Osteoblast (primary cell): Measurements from ENCODE around the gene PLCXD3. TPM values are rescaled to one million over a fixed set of nuclear protein-coding genes. Genes with fewer than 3 reads are reported as not detected.

Experiments
- DNase-seq: peaks from one replicate; pipeline ENCODE4 v3.0.0; 2011; ENCODE audit warnings: low spot score, mixed read lengths; ENCODE audit not compliant: insufficient read length; ENCODE audit errors: missing footprints
- H2AFZ ChIP-seq: 2 replicates; pipeline ENCODE4 v1.6.0; 2011; ENCODE audit warnings: mild to moderate bottlenecking, low read length
- H3K27ac ChIP-seq: 2 replicates; pipeline ENCODE4 v1.5.1; 2011; ENCODE audit warnings: mild to moderate bottlenecking, low read depth, low read length, moderate library complexity
- H3K27me3 ChIP-seq: 2 replicates; pipeline ENCODE4 v1.6.0; 2012; ENCODE audit warnings: mild to moderate bottlenecking, control low read depth, inconsistent platforms, low read length, moderate library complexity; ENCODE audit not compliant: insufficient read depth
- H3K36me3 ChIP-seq: 2 replicates; pipeline ENCODE4 v1.5.1; 2011; ENCODE audit warnings: mild to moderate bottlenecking, low read length, control low read depth, moderate library complexity; ENCODE audit not compliant: insufficient read depth
- H3K4me1 ChIP-seq: 2 replicates; pipeline ENCODE4 v1.5.1; 2011; ENCODE audit warnings: mild to moderate bottlenecking, low read length, control low read depth, moderate library complexity; ENCODE audit not compliant: insufficient read depth
- H3K4me2 ChIP-seq: 2 replicates; pipeline ENCODE4 v1.6.0; 2011; ENCODE audit warnings: mild to moderate bottlenecking, low read length; ENCODE audit not compliant: insufficient read depth
- H3K4me3 ChIP-seq: fragments of 200-600 bp; sonication (generic); 3 replicates; pipeline ENCODE4 v1.5.1; 2012; ENCODE audit warnings: mild to moderate bottlenecking, low read length, inconsistent platforms; ENCODE audit not compliant: insufficient read depth
- H3K79me2 ChIP-seq: 2 replicates; pipeline ENCODE4 v1.6.0; 2012; ENCODE audit warnings: mild to moderate bottlenecking, low read length, control low read depth, inconsistent platforms; ENCODE audit not compliant: insufficient read depth
- H3K9me3 ChIP-seq: 2 replicates; pipeline ENCODE4 v1.5.1; 2011; ENCODE audit warnings: low read depth, low read length, control low read depth
- H4K20me1 ChIP-seq: 2 replicates; pipeline ENCODE4 v1.6.0; 2012; ENCODE audit warnings: mild to moderate bottlenecking, low read length, control low read depth; ENCODE audit not compliant: insufficient read depth
- total RNA-seq: library from RNA; depleted of rRNA; stranded (reverse); fragments of >200 nt; gene quantifications from 2 replicates; pipeline ENCODE4 v1.2.3, GENCODE V29; 2012
- TF ChIP-seq, protein P1 (sequence below): IDR thresholded peaks from 2 replicates; pipeline ENCODE4 v1.5.1; 2011; ENCODE audit warnings: mild to moderate bottlenecking, low read depth, low read length, moderate library complexity; ENCODE audit errors: extremely low read depth

The PLCXD3 gene
- total RNA-seq, 1 donor, result 0.36 TPM

DNA sequence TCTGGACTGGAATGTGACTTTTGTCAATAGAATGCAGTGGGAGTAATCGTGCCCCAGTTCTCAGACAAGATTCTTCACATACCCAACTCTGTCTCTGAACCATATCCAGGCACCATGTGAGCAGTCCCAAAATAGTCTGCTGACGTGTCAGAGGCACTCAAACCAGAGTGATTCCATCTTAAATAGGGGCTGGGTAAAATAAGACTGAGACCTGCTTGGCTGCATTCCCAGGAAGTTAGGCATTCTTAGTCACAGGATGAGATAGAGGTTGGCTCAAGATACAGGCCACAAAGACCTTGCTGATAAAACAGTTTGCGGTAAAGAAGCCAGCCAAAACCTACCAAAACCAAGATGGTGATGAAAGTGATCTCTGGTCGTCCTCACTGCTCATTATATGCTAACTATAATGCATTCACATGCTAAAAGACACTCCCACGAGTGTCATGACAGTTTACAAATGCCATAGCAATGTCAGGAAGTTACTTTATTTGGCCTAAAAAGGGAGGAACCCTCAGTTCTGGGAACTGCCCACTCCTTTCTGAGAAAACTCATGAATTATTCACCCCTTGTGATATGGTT is 16.9 kb upstream of the PLCXD3 start:
- no peak overlapping the region for H3K4me2 ChIP-seq
- no peaks in the 10 kb centered on the region for H4K20me1 ChIP-seq
- H2AFZ ChIP-seq, result no peak overlapping the region
- DNase-seq, result peak; percentile 88
- H3K4me3 ChIP-seq, result no peak overlapping the region
- no peaks in the 10 kb centered on the region for H3K36me3 ChIP-seq
- peaks cover 10% of the 10 kb centered on the region for H3K4me1 ChIP-seq
- TF ChIP-seq, protein P1, sequence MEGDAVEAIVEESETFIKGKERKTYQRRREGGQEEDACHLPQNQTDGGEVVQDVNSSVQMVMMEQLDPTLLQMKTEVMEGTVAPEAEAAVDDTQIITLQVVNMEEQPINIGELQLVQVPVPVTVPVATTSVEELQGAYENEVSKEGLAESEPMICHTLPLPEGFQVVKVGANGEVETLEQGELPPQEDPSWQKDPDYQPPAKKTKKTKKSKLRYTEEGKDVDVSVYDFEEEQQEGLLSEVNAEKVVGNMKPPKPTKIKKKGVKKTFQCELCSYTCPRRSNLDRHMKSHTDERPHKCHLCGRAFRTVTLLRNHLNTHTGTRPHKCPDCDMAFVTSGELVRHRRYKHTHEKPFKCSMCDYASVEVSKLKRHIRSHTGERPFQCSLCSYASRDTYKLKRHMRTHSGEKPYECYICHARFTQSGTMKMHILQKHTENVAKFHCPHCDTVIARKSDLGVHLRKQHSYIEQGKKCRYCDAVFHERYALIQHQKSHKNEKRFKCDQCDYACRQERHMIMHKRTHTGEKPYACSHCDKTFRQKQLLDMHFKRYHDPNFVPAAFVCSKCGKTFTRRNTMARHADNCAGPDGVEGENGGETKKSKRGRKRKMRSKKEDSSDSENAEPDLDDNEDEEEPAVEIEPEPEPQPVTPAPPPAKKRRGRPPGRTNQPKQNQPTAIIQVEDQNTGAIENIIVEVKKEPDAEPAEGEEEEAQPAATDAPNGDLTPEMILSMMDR, result no peak
- H3K27me3 ChIP-seq, result no peaks in the 10 kb centered on the region
- no peaks in the 10 kb centered on the region for H3K79me2 ChIP-seq
- peak overlapping the region; percentile 89 for H3K27ac ChIP-seq
- H3K9me3 ChIP-seq, result no peaks in the 10 kb centered on the region

- DNase-seq, result no peak
- peak overlapping the region; percentile 75 for H3K27ac ChIP-seq
These were observed 16.3 kb upstream of the PLCXD3 start for GRCh38 chr5:41526699-41527098.

GRCh38 chr5:41524174-41524573 is 13.8 kb upstream of the PLCXD3 start:
- Histone ChIP-seq H2AFZ (no peak overlapping the region), H3K4me3 (no peak overlapping the region), H3K36me3 (no peaks in the 10 kb centered on the region), H3K9me3 (no peaks in the 10 kb centered on the region), H3K4me1 (peaks cover 10% of the 10 kb centered on the region), H3K79me2 (no peaks in the 10 kb centered on the region), H3K27ac (no peak overlapping the region), H4K20me1 (no peaks in the 10 kb centered on the region), H3K27me3 (no peaks in the 10 kb centered on the region), H3K4me2 (no peak overlapping the region)
- DNase-seq, result no peak
- TF ChIP-seq, protein P1, result peak; percentile 35

More at GRCh38 chr5:41526699-41527098, 16.3 kb upstream of the PLCXD3 start:
- Histone ChIP-seq H3K4me1 (peaks cover 10% of the 10 kb centered on the region), H4K20me1 (no peaks in the 10 kb centered on the region), H3K36me3 (no peaks in the 10 kb centered on the region), H3K9me3 (no peaks in the 10 kb centered on the region), H3K4me2 (peak overlapping the region; percentile 5), H3K27me3 (no peaks in the 10 kb centered on the region), H3K79me2 (no peaks in the 10 kb centered on the region), H3K4me3 (no peak overlapping the region), H2AFZ (no peak overlapping the region)
- TF ChIP-seq, protein P1, result no peak

DNA sequence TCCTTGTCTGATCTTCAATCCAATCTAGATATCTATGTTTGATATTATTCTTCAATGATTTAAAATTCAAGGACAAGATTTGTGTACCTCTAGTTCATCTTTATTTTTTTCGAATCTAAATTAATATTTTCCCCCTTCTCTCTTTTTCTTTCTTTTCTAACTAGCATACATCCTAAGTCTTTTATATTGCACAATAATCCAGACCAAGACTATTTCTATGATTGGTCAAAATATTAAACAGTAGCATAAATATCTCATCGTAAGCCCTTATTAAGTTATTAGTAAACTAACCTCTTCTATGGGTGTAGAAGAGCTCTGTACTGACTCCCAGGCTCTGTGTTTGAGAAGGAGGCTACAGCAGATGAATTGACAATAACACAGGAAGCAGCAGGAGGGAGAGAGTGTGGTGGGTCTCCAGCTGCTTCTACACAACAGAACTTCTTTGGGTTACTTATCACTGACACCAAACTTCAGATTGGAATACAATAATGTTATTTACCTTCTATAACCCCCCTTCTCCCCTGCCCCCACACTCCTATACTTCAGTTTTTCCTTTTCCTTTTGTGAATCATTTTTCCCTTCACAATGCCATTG is 11.9 kb upstream of the PLCXD3 start:
- Histone ChIP-seq H3K4me3 (no peak overlapping the region), H3K4me2 (no peak overlapping the region), H2AFZ (no peak overlapping the region), H3K36me3 (no peaks in the 10 kb centered on the region), H3K9me3 (no peaks in the 10 kb centered on the region), H3K4me1 (peaks cover 5% of the 10 kb centered on the region), H3K79me2 (no peaks in the 10 kb centered on the region), H3K27me3 (no peaks in the 10 kb centered on the region), H3K27ac (no peak overlapping the region), H4K20me1 (no peaks in the 10 kb centered on the region)
- DNase-seq, result no peak
- TF ChIP-seq, protein P1, result no peak
